Activated CD4-positive, alpha-beta T cell treated with anti-CD3 and anti-CD28 coated beads, Interleukin-2, amount 10 ng/mL, durations not matched to agents 24 days and 14 days (primary cell): ENCODE measurements around the gene ANKZF1. TPM values are rescaled to one million over a fixed set of nuclear protein-coding genes. Genes with fewer than 3 reads are reported as not detected.

Source experiments
- DNase-seq: peaks from one replicate; pipeline ENCODE4 v3.0.0; 2022
- H3K27ac Mint-ChIP-seq: one replicate; pipeline ENCODE4 v1.8.0; 2022; ENCODE audit warnings: mild to moderate bottlenecking, mixed read lengths
- H3K27me3 Mint-ChIP-seq: one replicate; pipeline ENCODE4 v1.8.0; 2022; ENCODE audit warnings: mixed read lengths
- H3K36me3 Mint-ChIP-seq: one replicate; pipeline ENCODE4 v1.8.0; 2022; ENCODE audit warnings: low read depth, mild to moderate bottlenecking, mixed read lengths
- H3K4me1 Mint-ChIP-seq: one replicate; pipeline ENCODE4 v1.8.0; 2021; ENCODE audit warnings: mixed read lengths
- H3K4me3 Mint-ChIP-seq: one replicate; pipeline ENCODE4 v1.8.0; 2022; ENCODE audit warnings: mild to moderate bottlenecking, moderate library complexity, mixed read lengths
- H3K9me3 Mint-ChIP-seq: one replicate; pipeline ENCODE4 v1.8.0; 2021; ENCODE audit warnings: mixed read lengths
- intact Hi-C: fragments of 100-400 bp; cut with micrococcal nuclease; formaldehyde crosslinking; loops from one replicate; pipeline ENCODE4 v1.15.1; 2023
- total RNA-seq: library from RNA; stranded (reverse); gene quantifications from 2 replicates; pipeline ENCODE4 v1.2.3, GENCODE V29; 2022

Gene ANKZF1
- total RNA-seq, 1 donor from 2014 or later = 144 TPM

GRCh38 chr2:219204425-219205164 lies 25.0 kb upstream of the ANKZF1 start:
- intact Hi-C loops = no loop called here
- no peaks in the 10 kb centered on the region for H3K9me3 Mint-ChIP-seq

GRCh38 chr2:219205165-219205538 lies 24.5 kb upstream of the ANKZF1 start:
- peaks cover 18% of the 10 kb centered on the region for H3K36me3 Mint-ChIP-seq

More at GRCh38 chr2:219204425-219205164, 25.0 kb upstream of the ANKZF1 start:
- Mint-ChIP-seq H3K4me1 (peaks cover 24% of the 10 kb centered on the region), H3K27ac (no peak overlapping the region), H3K36me3 (peaks cover 14% of the 10 kb centered on the region), H3K27me3 (no peaks in the 10 kb centered on the region), H3K4me3 (no peak overlapping the region)
- DNase-seq = peak; percentile 53

GRCh38 chr2:219205981-219206327 lies 23.7 kb upstream of the ANKZF1 start:
- DNase-seq = no peak
- intact Hi-C loops = loop anchor here (1.0 kb wide), 7 partner anchors 13 to 181 kb away; partner anchors contain the start of genes ANKZF1, ATG9A, DNAJB2 and DNPEP
- Mint-ChIP-seq H3K9me3 (no peaks in the 10 kb centered on the region), H3K27ac (peak overlapping the region; percentile 92), H3K36me3 (peaks cover 20% of the 10 kb centered on the region), H3K4me1 (peaks cover 30% of the 10 kb centered on the region), H3K27me3 (no peaks in the 10 kb centered on the region), H3K4me3 (peak overlapping the region; percentile 83)

More at GRCh38 chr2:219205165-219205538, 24.5 kb upstream of the ANKZF1 start:
- intact Hi-C loops = no loop called here
- H3K27ac Mint-ChIP-seq = peak overlapping the region; percentile 25
- H3K4me3 Mint-ChIP-seq = peak overlapping the region; percentile 83
- peaks cover 30% of the 10 kb centered on the region for H3K4me1 Mint-ChIP-seq
- peak; percentile 41 for DNase-seq
- no peaks in the 10 kb centered on the region for H3K27me3 Mint-ChIP-seq
- no peaks in the 10 kb centered on the region for H3K9me3 Mint-ChIP-seq

- peaks cover 20% of the 10 kb centered on the region for H3K36me3 Mint-ChIP-seq
- H3K9me3 Mint-ChIP-seq = no peaks in the 10 kb centered on the region
- peak within 1 kb of the TSS; percentile 92 for H3K27ac Mint-ChIP-seq
- peaks cover 35% of the 10 kb centered on the region for H3K4me1 Mint-ChIP-seq
- peak; percentile 99 for DNase-seq
- peak within 1 kb of the TSS; percentile 83 for H3K4me3 Mint-ChIP-seq
- intact Hi-C loops = loop anchor here (1.0 kb wide), 8 partner anchors 13 to 181 kb away; partner anchors contain the start of genes ANKZF1, ATG9A, DNAJB2 and DNPEP
- H3K27me3 Mint-ChIP-seq = no peaks in the 10 kb centered on the region
These were observed 23.1 kb upstream of the ANKZF1 start, which contains the start of gene ZFAND2B for GRCh38 chr2:219206328-219207133. Gene ZFAND2B, plus strand, starts transcription at chr2:219206782. Its CDS starts 206 bp downstream, at chr2:219206988.

GRCh38 chr2:219207134-219207883 lies 22.3 kb upstream of the ANKZF1 start:
- no peaks in the 10 kb centered on the region for H3K27me3 Mint-ChIP-seq
- H3K36me3 Mint-ChIP-seq = peaks cover 23% of the 10 kb centered on the region
- peak overlapping the region; percentile 83 for H3K4me3 Mint-ChIP-seq
- peak; percentile 58 for DNase-seq
- peak overlapping the region; percentile 92 for H3K27ac Mint-ChIP-seq
- intact Hi-C loops = loop anchor here (1.0 kb wide), 1 partner anchor 38 kb away; the partner anchor contains the start of genes GLB1L and STK16
- H3K4me1 Mint-ChIP-seq = peaks cover 36% of the 10 kb centered on the region
- H3K9me3 Mint-ChIP-seq = no peaks in the 10 kb centered on the region

GRCh38 chr2:219207884-219208740 lies 21.5 kb upstream of the ANKZF1 start:
- Mint-ChIP-seq H3K9me3 (no peaks in the 10 kb centered on the region), H3K27me3 (no peaks in the 10 kb centered on the region), H3K4me3 (peak overlapping the region; percentile 83), H3K27ac (peak overlapping the region; percentile 81), H3K4me1 (peaks cover 36% of the 10 kb centered on the region), H3K36me3 (peaks cover 25% of the 10 kb centered on the region)
- DNase-seq = peak; percentile 59
- intact Hi-C loops = loop anchor here (1.0 kb wide), 1 partner anchor 37 kb away; the partner anchor contains the start of genes GLB1L and STK16

- intact Hi-C loops = no loop called here
- Mint-ChIP-seq H3K4me1 (peaks cover 41% of the 10 kb centered on the region), H3K27ac (peak overlapping the region; percentile 81), H3K27me3 (no peaks in the 10 kb centered on the region), H3K9me3 (no peaks in the 10 kb centered on the region), H3K4me3 (peak overlapping the region; percentile 26), H3K36me3 (peaks cover 35% of the 10 kb centered on the region)
- DNase-seq = peak; percentile 58
These were observed 20.1 kb upstream of the ANKZF1 start for GRCh38 chr2:219209236-219210195.

GRCh38 chr2:219210196-219210885 lies 19.3 kb upstream of the ANKZF1 start:
- intact Hi-C loops = no loop called here
- H3K27ac Mint-ChIP-seq = peak overlapping the region; percentile 81
- peaks cover 39% of the 10 kb centered on the region for H3K36me3 Mint-ChIP-seq
- peak; percentile 59 for DNase-seq
- no peaks in the 10 kb centered on the region for H3K27me3 Mint-ChIP-seq
- peaks cover 44% of the 10 kb centered on the region for H3K4me1 Mint-ChIP-seq
- H3K4me3 Mint-ChIP-seq = no peak overlapping the region
- no peaks in the 10 kb centered on the region for H3K9me3 Mint-ChIP-seq

- Mint-ChIP-seq H3K36me3 (peaks cover 39% of the 10 kb centered on the region), H3K4me1 (peaks cover 44% of the 10 kb centered on the region), H3K4me3 (no peak overlapping the region), H3K27me3 (no peaks in the 10 kb centered on the region), H3K27ac (peak overlapping the region; percentile 75), H3K9me3 (no peaks in the 10 kb centered on the region)
- DNase-seq = peak; percentile 51
- intact Hi-C loops = loop anchor here (1.0 kb wide), 1 partner anchor 51 kb away; the partner anchor contains the start of gene NHEJ1
These were observed 18.7 kb upstream of the ANKZF1 start for GRCh38 chr2:219210886-219211362.

- no peak overlapping the region for H3K4me3 Mint-ChIP-seq
- no peaks in the 10 kb centered on the region for H3K27me3 Mint-ChIP-seq
- no peak overlapping the region for H3K27ac Mint-ChIP-seq
- peak; percentile 55 for DNase-seq
- intact Hi-C loops = no loop called here
- peaks cover 50% of the 10 kb centered on the region for H3K4me1 Mint-ChIP-seq
- H3K36me3 Mint-ChIP-seq = peaks cover 51% of the 10 kb centered on the region
- H3K9me3 Mint-ChIP-seq = no peaks in the 10 kb centered on the region
These were observed 16.6 kb upstream of the ANKZF1 start for GRCh38 chr2:219213026-219213415.

GRCh38 chr2:219213486-219214071 lies 16.0 kb upstream of the ANKZF1 start:
- Mint-ChIP-seq H3K4me1 (peaks cover 45% of the 10 kb centered on the region), H3K27me3 (no peaks in the 10 kb centered on the region), H3K4me3 (no peak overlapping the region), H3K27ac (no peak overlapping the region), H3K9me3 (no peaks in the 10 kb centered on the region), H3K36me3 (peaks cover 45% of the 10 kb centered on the region)
- DNase-seq = peak; percentile 52
- intact Hi-C loops = no loop called here
